SK-N-DZ (cell line): ENCODE data around the gene NPHP3.
"Not testable (repeated sequence)": the region's sequence is repeated elsewhere in the genome, so short reads cannot be mapped to it uniquely, and the experiment has no call there.

Experiments
- DNase-seq: peaks from one replicate; pipeline ENCODE4 v3.0.0-alpha.2; 2015; ENCODE audit warnings: low spot score

The NPHP3 gene

GRCh38 chr3:132650153-132650552 lies 72.1 kb downstream of the NPHP3 start:
- no peak for DNase-seq

DNA sequence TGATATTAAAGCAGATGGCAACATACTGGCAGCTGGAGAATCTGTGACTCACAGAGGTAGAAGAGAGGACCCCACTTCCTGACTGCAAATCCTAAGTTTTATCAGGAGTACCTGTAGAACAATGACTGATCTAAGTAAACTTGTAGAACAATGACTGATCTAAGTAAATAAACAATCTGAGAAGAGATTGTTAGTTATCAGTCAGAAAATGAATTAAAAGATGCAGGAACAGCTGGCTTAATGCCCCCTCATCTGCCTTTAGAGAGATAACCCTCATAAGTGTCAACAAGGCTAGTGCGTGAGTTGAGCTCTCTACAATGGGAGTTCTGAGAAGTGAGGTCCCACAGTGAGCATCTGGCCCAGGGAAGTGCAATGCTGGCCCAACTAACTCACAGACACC lies 77.2 kb downstream of the NPHP3 start:
- DNase-seq, result no peak

GRCh38 chr3:132643366-132643765 lies 78.8 kb downstream of the NPHP3 start:
- DNase-seq, result no peak

DNA sequence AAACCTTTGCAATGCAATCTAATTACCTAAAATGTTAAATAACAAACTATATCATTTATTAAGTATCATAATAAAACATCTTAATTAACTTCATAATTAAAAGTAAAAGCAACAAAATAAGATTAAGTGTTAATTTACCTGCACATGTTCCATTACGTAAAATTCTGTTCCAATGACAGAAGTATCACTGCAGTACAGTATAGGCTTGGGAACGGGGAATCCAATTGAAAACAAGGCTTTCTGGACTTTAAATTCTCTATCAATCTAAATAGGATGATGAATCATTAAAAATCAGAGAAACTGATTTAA lies 79.7 kb downstream of the NPHP3 start:
- DNase-seq, result no peak

DNA sequence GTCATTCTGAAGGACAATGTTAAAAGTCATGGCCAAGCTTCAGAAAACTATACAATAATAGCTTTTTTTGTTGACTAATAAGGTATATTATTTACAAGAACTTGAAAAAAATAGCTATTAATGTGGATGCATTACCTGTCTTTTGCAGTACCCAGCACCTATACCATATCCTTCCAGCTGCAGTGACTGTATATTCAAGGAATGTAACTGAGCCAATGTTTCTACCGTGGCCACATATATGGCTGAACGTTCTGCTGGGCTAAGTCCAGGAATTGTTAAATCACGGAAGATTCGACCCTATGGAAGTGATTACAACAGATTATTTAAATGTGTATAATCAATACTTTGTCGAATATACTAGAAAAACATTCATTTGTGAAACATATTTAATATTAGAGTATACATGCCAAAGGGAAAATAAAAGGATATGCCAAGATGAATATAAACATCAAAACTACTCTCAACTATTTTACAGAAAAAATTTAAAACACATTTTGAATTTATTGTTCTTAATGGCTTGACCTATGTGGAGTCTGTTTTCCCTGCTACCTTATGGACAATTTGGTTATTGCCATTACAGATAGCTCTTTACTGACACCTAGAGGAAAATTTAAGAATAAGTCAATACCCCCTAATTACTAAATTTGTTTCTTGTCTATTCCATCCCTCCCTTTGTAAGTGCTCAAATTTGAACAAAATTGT lies 80.2 kb downstream of the NPHP3 start:
- DNase-seq, result peak; percentile 51

DNA sequence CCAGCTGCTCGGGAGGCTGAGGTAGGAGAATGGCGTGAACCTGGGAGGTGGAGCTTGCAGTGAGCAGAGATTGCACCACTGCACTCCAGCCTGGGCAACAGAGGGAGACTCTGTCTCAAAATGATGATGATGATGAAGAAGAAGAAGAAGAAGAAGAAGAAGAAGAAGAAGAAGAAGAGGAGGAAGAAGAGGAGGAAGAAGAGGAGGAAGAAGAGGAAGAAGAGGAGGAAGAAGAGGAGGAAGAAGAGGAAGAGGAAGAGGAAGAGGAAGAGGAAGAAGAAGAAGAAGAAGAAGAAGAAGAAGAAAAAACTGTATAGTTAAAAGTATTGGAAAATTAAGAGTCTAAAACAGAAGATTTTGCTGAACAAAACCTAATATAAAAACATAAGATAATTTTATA lies 80.8 kb downstream of the NPHP3 start:
- DNase-seq, result not testable (repeated sequence)

GRCh38 chr3:132638706-132639105 lies 83.5 kb downstream of the NPHP3 start:
- DNase-seq, result no peak

GRCh38 chr3:132637590-132637989 lies 84.6 kb downstream of the NPHP3 start:
- DNase-seq, result no peak

DNA sequence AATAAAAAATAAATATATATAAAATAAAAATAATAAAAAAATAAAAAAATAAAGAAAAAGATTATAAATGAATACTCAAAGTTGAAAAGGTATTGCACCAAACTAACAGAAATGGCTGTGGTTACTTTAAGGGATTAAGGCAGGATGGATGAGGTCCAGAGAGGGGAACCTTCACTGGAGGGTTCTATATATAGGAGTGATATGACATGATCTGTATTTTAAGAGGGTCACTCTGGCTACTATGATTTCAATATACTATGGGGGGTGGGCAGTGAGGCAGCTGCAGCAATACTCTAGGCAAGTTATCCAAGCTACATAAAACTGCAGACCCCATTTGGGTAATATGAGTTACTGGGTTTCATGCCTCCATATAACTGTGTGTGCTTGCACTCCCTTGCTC lies 87.2 kb downstream of the NPHP3 start:
- DNase-seq, result no peak
